ENCODE data around the gene GNL3L. TPM values are rescaled to one million over a fixed set of nuclear protein-coding genes. Genes with fewer than 3 reads are reported as not detected.
"Not testable (repeated sequence)": the region's sequence is repeated elsewhere in the genome, so short reads cannot be mapped to it uniquely, and the experiment has no call there.

GNL3L gene
- total and polyA plus RNA-seq, 9 donors: 9.9 to 20.9 (median 18.1) TPM

DNA sequence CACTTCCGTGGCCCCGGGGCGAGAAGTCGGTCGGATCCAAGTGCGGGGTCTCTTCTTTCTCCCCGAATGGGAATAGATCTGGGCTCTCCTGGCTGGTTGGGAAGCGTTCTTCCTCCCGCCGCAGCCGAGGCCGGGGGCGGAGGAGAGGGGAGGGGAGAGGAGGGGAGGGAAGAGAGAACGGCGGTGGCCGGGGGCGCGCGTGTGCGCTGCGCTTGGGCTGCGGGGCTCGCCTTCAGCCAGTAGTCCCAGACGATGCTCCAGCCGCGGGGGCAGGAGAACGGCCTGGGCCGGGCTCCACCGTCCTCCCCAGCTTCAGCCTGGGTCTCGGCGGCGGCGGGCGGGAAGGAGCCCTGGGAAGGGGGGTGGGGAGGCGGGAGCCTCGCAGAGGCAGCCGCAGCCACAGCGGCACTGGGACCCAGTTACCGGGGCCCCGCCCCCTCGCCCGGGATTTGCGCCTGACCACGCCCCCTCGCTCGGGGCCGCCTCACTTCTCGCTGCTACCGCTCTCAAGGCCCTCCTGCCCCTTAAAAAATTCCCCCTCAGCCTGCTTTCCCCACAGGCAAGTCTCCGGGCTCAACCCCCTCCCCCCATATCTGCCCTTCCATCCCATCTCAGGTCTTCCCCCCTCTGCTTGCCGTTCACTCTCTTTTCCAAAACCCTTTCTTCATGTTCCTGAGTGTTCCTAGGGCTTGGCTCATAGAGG is 34.1 kb upstream of the GNL3L start, which contains the start of gene FGD1:
FGD1 (minus strand) TSS at position 421 of the 703 bp plus-strand sequence. CDS start 802 bp downstream, outside the sequence.
- Histone ChIP-seq H3K4me3 (ENCODE audit: low read length) (peak within 1 kb of the TSS; percentile 53), H3K4me1 (ENCODE audit: control insufficient read depth, insufficient read depth, low read length) (peaks cover 14% of the 10 kb centered on the region), H3K27me3 (ENCODE audit: control insufficient read depth, insufficient read depth, low read length) (peaks cover 7% of the 10 kb centered on the region), H3K27ac (ENCODE audit: low read length) (peak within 1 kb of the TSS; percentile 82), H3K36me3 (ENCODE audit: control insufficient read depth, insufficient read depth, low read length) (no peaks in the 10 kb centered on the region), H3K9me3 (replicated peaks; ENCODE audit: control insufficient read depth, low read depth, low read length) (no peaks in the 10 kb centered on the region)
- WGBS (ENCODE audit: insufficient coverage): 24% methylated on average over 19 of the region's 51 CpGs
- peak; percentile 85 for DNase-seq

DNA sequence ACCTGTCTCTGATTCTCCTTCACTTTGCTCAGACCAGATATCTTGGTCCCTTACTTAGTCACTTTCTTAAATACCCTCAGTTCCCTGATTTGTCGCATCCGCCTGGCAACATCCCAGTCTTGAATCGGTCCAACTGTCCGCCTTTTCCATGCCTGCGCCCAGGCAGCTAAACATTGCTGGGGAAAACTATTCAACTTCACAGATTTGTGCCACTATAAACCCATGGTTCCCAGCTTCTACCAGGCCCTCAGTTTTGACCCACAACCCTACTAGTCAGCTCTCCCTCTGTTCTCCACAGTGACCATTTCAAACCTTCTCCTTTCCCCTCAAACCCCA is 33.5 kb upstream of the GNL3L start:
- H3K9me3 ChIP-seq (replicated peaks; ENCODE audit: control insufficient read depth, low read depth, low read length): no peaks in the 10 kb centered on the region
- H3K4me1 ChIP-seq (ENCODE audit: control insufficient read depth, insufficient read depth, low read length): peaks cover 14% of the 10 kb centered on the region
- H3K4me3 ChIP-seq (ENCODE audit: low read length): peak overlapping the region; percentile 53
- DNase-seq: no peak
- peak overlapping the region; percentile 82 for H3K27ac ChIP-seq (ENCODE audit: low read length)
- peaks cover 7% of the 10 kb centered on the region for H3K27me3 ChIP-seq (ENCODE audit: control insufficient read depth, insufficient read depth, low read length)
- H3K36me3 ChIP-seq (ENCODE audit: control insufficient read depth, insufficient read depth, low read length): no peaks in the 10 kb centered on the region
- WGBS (ENCODE audit: insufficient coverage): 55% methylated on average over 5 of the region's 5 CpGs

DNA sequence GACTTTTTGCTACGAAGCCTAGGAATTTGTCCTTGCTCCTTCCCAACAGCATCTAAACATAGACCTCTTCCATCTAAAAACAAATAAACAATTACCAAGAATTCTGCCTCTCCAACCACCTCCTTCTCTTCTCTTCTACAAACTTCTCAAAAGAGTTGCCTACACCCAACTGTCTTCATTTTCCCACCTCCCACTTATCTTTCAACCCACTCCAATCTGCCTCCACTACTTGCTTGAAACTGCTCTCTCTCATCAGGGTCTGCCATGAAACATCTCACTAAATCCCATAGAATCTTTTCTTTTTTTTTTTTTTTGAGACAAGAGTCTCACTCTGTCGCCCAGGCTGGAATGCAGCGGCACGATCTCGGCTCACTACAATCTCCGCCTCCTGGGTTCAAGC is 33.1 kb upstream of the GNL3L start:
- H3K9me3 ChIP-seq (replicated peaks; ENCODE audit: control insufficient read depth, low read depth, low read length): no peaks in the 10 kb centered on the region
- H3K27ac ChIP-seq (ENCODE audit: low read length): peak overlapping the region; percentile 82
- DNase-seq: no peak
- H3K36me3 ChIP-seq (ENCODE audit: control insufficient read depth, insufficient read depth, low read length): no peaks in the 10 kb centered on the region
- peaks cover 14% of the 10 kb centered on the region for H3K4me1 ChIP-seq (ENCODE audit: control insufficient read depth, insufficient read depth, low read length)
- peaks cover 7% of the 10 kb centered on the region for H3K27me3 ChIP-seq (ENCODE audit: control insufficient read depth, insufficient read depth, low read length)
- no peak overlapping the region for H3K4me3 ChIP-seq (ENCODE audit: low read length)
- WGBS (ENCODE audit: insufficient coverage): 76% methylated on average over 5 of the region's 6 CpGs

DNA sequence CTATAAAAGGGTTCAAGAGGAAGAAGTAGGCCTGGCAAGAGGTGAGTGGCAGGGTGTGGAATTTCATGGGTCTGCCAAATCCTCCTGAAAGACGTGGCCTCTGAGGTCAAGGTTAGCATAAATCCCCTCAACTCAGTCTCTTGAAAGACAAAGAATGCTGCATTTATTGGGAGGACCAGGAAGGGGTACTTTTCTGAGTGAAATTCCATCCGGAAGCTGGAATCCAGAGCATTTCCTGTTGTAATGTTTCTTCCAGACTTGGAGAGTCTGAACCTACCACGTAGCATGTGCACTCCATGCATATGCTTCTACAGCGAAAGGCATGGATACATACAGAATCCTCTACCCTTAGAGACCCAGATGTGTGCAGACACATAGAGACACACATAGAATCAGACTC is 20.6 kb upstream of the GNL3L start:
- DNase-seq: peak; percentile 64
- Histone ChIP-seq H3K27me3 (ENCODE audit: control insufficient read depth, insufficient read depth, low read length) (no peaks in the 10 kb centered on the region), H3K4me3 (ENCODE audit: low read length) (no peak overlapping the region), H3K27ac (ENCODE audit: low read length) (peak overlapping the region; percentile 59), H3K36me3 (ENCODE audit: control insufficient read depth, insufficient read depth, low read length) (no peaks in the 10 kb centered on the region), H3K9me3 (replicated peaks; ENCODE audit: control insufficient read depth, low read depth, low read length) (no peaks in the 10 kb centered on the region), H3K4me1 (ENCODE audit: control insufficient read depth, insufficient read depth, low read length) (no peaks in the 10 kb centered on the region)
- WGBS (ENCODE audit: insufficient coverage): 27% methylated on average over 3 of the region's 4 CpGs

DNA sequence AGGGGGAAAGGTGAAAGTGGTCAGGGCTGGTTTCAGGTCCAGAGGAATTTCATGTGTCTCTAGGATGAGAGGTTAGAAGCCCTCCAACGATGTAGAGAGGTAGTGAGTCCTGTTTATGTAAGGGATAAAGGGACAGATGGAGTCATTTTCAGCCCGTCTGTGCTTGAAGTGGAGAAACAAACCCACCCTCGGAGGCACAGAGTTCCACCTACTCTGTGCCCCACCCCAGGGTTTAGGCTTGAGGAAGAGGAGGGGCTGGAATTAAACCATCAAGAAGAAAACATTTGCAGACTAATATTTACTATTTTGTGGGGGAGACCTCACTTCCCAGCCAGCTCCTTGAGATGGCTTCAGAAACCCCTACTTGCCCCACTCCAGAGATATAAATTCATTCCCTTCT is 868 bp upstream of the GNL3L start:
- Histone ChIP-seq H3K27me3 (ENCODE audit: control insufficient read depth, insufficient read depth, low read length) (no peaks in the 10 kb centered on the region), H3K4me1 (ENCODE audit: control insufficient read depth, insufficient read depth, low read length) (peaks cover 20% of the 10 kb centered on the region), H3K36me3 (ENCODE audit: control insufficient read depth, insufficient read depth, low read length) (no peaks in the 10 kb centered on the region), H3K27ac (ENCODE audit: low read length) (peak overlapping the region; percentile 89), H3K9me3 (replicated peaks; ENCODE audit: control insufficient read depth, low read depth, low read length) (peaks cover 2% of the 10 kb centered on the region), H3K4me3 (ENCODE audit: low read length) (peak overlapping the region; percentile 65)
- peak; percentile 9 for DNase-seq
- no CpG with 5 or more reads among the region's 3 CpGs for WGBS (ENCODE audit: insufficient coverage)

DNA sequence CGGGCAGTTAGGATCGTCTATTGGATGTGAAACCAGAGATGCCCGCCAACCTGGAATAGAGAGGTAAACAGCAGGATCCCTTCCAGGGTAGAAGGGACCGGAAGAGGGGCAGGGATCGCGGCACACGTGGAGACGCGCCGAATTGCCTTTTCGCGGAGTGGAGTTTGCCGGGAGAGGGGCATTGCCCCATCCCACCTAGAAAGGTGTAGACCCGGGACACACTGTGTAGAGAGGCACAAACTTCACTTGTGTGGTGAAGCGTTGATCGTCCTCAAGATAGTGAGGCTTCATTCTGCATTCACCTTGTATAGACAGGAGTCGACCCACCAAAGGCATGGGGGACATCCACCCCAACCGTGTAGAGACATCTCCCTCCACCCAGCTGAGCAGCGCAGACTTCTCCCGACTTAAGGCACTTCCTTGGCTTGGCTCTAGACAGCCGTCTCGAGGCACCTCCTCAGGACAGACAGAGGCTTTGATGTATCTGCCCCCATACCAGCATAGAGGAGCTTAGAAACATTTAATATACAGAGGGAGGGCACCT is 410 bp downstream of the GNL3L start:
- no peaks in the 10 kb centered on the region for H3K27me3 ChIP-seq (ENCODE audit: control insufficient read depth, insufficient read depth, low read length)
- H3K4me3 ChIP-seq (ENCODE audit: low read length): peak overlapping the region; percentile 65
- peak overlapping the region; percentile 78 for H3K27ac ChIP-seq (ENCODE audit: low read length)
- WGBS (ENCODE audit: insufficient coverage): 48% methylated on average over 10 of the region's 22 CpGs
- H3K9me3 ChIP-seq (replicated peaks; ENCODE audit: control insufficient read depth, low read depth, low read length): peaks cover 2% of the 10 kb centered on the region
- H3K4me1 ChIP-seq (ENCODE audit: control insufficient read depth, insufficient read depth, low read length): peaks cover 20% of the 10 kb centered on the region
- DNase-seq: no peak
- H3K36me3 ChIP-seq (ENCODE audit: control insufficient read depth, insufficient read depth, low read length): no peaks in the 10 kb centered on the region

DNA sequence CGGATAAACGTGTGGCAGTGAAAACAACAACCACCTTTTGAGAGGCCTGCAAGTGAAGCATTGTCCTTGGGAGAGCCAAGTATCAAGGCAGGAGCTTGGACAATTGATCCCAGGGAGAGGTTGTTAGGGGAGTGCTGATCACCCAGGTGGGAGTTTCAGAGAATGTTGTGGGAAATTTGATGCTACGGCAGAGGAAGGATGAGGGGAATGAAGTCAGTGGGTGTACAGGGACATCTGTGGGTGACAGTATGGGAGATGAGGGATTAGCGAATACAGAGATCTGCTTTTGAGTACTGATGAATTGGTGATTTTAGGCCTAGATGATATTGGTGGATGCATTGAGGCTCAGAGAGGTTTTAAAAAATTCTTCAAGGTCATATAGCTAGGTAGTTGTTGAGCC is 4.3 kb downstream of the GNL3L start:
- Histone ChIP-seq H3K27me3 (ENCODE audit: control insufficient read depth, insufficient read depth, low read length) (no peaks in the 10 kb centered on the region), H3K9me3 (replicated peaks; ENCODE audit: control insufficient read depth, low read depth, low read length) (peaks cover under 1% of the 10 kb centered on the region), H3K36me3 (ENCODE audit: control insufficient read depth, insufficient read depth, low read length) (peaks cover 8% of the 10 kb centered on the region), H3K4me3 (ENCODE audit: low read length) (no peak overlapping the region), H3K4me1 (ENCODE audit: control insufficient read depth, insufficient read depth, low read length) (peaks cover 19% of the 10 kb centered on the region), H3K27ac (ENCODE audit: low read length) (no peak overlapping the region)
- no peak for DNase-seq
- WGBS (ENCODE audit: insufficient coverage): 88% methylated on average over 4 of the region's 4 CpGs

DNA sequence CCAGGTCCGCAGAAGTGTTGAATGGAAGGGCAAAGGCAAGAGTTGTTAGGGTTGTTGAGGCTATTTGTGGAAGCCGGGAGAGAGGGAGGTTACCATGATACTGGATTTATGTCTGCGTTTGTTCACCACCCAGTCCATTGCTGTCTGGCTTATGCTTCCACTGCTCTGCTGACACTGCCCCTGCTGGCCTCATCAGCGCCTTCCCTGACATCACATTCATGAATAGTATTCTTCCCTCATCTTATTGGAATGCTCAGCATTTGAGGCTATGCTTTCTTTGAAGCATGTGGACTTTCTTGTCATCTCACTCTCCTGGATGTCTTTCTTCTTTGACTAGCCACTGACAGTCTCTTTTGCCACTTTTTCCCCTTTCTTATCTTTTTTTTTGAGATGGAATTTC is 10.3 kb downstream of the GNL3L start:
- H3K27me3 ChIP-seq (ENCODE audit: control insufficient read depth, insufficient read depth, low read length): no peaks in the 10 kb centered on the region
- H3K9me3 ChIP-seq (replicated peaks; ENCODE audit: control insufficient read depth, low read depth, low read length): no peaks in the 10 kb centered on the region
- 77% methylated on average over 3 of the region's 4 CpGs for whole genome bisulfite sequencing (ENCODE audit: insufficient coverage)
- peak; percentile 34 for DNase-seq
- H3K4me1 ChIP-seq (ENCODE audit: control insufficient read depth, insufficient read depth, low read length): no peaks in the 10 kb centered on the region
- no peak overlapping the region for H3K27ac ChIP-seq (ENCODE audit: low read length)
- peaks cover 39% of the 10 kb centered on the region for H3K36me3 ChIP-seq (ENCODE audit: control insufficient read depth, insufficient read depth, low read length)
- H3K4me3 ChIP-seq (ENCODE audit: low read length): no peak overlapping the region

DNA sequence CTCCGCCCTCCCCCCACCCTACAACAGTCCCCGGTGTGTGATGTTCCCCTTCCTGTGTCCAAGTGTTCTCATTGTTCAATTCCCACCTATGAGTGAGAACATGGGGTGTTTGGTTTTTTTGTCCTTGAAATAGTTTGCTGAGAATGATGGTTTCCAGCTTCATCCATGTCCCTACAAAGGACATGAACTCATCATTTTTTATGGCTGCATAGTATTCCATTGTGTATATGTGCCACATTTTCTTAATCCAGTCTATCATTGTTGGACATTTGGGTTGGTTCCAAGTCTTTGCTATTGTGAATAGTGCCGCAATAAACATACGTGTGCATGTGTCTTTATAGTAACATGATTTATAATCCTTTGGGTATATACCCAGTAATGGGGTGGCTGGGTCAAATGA is 12.2 kb downstream of the GNL3L start:
- DNase-seq; H3K4me3 ChIP-seq (ENCODE audit: low read length); H3K27ac ChIP-seq (ENCODE audit: low read length); H3K4me1 ChIP-seq (ENCODE audit: control insufficient read depth, insufficient read depth, low read length); H3K9me3 ChIP-seq (replicated peaks; ENCODE audit: control insufficient read depth, low read depth, low read length); H3K27me3 ChIP-seq (ENCODE audit: control insufficient read depth, insufficient read depth, low read length): not testable (repeated sequence)
- WGBS (ENCODE audit: insufficient coverage): no CpG with 5 or more reads among the region's 4 CpGs
- H3K36me3 ChIP-seq (ENCODE audit: control insufficient read depth, insufficient read depth, low read length): peaks cover 42% of the 10 kb centered on the region

DNA sequence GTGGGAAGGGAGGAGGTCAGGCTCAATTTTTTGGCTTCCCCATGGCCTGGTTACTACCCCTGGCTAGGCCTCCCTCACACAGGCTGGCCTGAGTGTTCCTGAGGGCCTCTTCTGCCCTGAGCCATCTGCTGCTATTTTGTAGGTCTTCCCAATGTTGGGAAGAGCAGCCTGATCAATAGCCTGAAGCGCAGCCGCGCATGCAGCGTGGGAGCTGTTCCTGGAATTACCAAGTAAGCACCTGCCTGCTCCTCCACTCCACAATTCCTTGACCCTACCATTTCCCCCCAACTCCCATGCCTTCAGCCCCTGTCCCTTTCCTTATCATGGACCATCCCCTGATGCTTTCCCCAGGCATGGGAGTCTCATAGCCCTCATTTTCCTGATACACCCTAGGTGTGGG is 20.8 kb downstream of the GNL3L start:
- H3K36me3 ChIP-seq (ENCODE audit: control insufficient read depth, insufficient read depth, low read length): peaks cover 53% of the 10 kb centered on the region
- no peaks in the 10 kb centered on the region for H3K27me3 ChIP-seq (ENCODE audit: control insufficient read depth, insufficient read depth, low read length)
- 100% methylated on average over 3 of the region's 4 CpGs for WGBS (ENCODE audit: insufficient coverage)
- H3K9me3 ChIP-seq (replicated peaks; ENCODE audit: control insufficient read depth, low read depth, low read length): no peaks in the 10 kb centered on the region
- no peak overlapping the region for H3K4me3 ChIP-seq (ENCODE audit: low read length)
- DNase-seq: no peak
- H3K27ac ChIP-seq (ENCODE audit: low read length): no peak overlapping the region
- no peaks in the 10 kb centered on the region for H3K4me1 ChIP-seq (ENCODE audit: control insufficient read depth, insufficient read depth, low read length)

All from muscle of leg (tissue), 11 donors.